ENCODE data around the gene F2RL3.
"Not testable (repeated sequence)": the region's sequence is repeated elsewhere in the genome, so short reads cannot be mapped to it uniquely, and the experiment has no call there.

The F2RL3 gene

DNA sequence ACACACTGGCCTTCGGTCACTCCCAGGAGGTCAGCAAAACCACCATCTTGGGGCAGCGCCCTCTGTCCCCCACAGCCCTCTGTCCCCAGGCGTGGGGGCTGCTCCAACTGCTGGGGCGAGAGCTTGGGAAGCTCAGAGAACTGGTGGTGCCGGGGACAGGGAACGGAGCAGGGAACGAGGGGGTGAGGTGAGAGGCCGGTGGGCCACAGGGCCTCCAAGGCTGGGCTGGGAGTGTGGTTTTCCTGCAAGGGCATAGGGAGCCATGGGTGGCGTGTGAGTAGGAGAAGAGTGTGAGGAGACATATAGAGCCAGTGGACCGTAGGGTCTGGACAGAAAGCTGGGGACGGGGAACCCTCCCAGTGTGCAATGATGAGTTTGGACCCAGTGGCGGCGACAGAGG lies 34.1 kb downstream of the F2RL3 start:
- DNase-seq, result no peak

DNA sequence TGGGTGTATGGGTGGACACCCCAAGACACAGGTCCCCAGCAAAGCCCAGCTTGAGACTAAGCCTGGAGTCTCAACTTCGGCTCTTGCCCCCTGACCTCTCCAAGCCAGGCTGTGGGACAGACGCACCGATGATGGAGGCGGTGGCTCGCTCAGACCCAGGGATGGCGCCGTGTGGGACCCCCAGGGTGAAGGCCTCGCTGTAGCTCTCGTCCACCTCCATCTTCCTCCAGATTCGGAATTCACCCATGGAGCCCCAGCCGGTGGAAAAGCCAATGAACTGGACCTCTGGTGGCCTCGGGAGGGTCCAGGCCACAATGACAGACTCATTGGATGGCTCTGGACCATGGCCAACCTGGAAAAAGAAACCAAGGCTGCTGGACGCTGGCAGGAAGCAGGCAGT lies 39.1 kb downstream of the F2RL3 start:
- DNase-seq, result no peak

DNA sequence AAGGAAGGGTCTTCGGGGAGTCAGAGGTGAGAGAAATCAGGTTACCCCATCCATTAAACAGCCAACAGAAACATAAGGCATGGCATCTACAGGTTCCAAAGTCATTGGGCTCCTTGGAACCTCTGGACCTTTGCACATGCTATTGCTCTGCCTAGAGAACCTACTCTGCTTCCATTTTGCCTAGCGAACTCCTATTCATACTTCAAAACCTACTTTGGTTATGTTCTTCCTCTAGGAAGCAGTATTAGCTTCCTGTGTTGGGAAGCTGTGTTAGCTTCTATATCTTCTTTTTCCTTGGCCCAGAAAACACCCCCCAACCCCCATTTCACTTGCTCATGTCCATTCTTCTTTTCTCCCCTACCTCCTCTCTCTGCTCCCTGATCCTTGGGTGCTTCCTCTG lies 39.6 kb downstream of the F2RL3 start:
- DNase-seq, result no peak

DNA sequence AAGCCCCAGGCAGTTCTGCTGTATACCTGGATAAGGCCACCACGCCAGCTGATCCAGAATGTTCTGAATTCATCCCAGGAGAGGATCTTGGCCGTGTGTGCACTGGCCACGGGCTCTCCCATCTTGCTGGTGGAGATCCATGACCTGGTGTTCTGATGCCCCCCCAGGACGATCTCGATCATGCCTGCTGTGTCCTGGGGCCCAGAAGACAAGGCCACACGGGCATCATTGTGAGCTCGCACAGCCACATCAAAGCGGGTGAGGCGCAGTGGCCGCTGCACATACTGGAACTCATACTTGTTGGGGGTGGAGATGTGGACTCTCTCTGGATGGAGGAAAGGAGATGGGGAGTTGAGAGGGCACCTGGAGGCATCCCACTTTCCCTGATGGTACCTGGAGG lies 40.1 kb downstream of the F2RL3 start:
- no peak for DNase-seq

DNA sequence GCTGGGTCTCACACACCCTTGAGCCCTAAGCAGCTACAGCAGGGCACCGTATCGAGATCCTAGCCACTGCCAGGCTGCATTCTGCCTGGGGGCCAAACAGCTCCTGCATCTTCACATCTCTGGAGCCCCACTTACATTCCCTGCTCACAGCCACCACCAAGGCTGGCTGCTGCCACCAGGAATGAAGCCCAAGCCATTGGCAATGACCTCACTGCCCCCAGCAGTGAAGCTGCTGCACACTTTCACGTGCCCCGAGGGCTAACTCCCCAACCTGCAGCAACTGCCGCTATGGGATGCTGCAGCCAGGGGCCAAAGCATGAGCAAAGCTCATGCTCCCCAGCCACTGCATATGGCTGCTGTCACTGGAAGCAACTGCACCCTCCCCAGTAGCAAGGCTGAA lies 42.0 kb downstream of the F2RL3 start:
- DNase-seq, result no peak

DNA sequence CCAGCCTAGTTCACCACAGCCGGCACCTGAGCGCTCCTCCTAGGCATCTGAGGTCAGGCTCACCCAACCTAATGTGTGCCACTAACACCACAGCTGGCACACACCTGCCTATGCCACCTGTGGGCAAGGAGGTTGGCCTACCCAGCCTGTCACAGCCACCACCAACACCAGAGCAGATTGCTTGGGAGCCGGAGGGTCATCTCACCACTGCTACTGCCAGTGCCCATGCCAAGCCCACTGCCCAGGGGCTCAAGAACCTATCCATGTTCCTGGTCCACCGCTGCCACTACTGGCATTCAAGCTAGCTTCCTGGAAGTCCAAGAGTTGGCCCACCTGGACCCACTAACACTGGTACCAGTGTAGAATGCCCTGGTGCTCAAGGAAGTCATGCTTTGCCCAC lies 42.5 kb downstream of the F2RL3 start:
- DNase-seq, result no peak

DNA sequence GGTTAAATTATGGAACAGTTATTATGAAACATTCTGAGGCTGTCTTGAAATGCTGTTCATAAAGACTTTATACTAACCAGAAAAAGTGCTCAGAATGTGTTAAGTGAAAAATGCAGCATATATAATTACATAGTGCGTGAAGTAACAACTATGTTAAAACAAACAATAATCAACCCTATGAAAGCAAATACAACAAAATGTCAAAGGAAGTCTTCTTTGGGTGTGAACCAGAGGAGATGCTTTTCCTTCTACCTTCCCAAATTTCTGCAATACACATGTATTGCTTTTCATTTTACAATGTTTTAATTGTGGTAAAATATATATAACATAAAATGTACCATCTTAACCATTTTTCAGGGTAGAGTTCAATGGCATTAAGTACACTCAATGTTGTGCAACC lies 45.7 kb downstream of the F2RL3 start:
- no peak for DNase-seq

DNA sequence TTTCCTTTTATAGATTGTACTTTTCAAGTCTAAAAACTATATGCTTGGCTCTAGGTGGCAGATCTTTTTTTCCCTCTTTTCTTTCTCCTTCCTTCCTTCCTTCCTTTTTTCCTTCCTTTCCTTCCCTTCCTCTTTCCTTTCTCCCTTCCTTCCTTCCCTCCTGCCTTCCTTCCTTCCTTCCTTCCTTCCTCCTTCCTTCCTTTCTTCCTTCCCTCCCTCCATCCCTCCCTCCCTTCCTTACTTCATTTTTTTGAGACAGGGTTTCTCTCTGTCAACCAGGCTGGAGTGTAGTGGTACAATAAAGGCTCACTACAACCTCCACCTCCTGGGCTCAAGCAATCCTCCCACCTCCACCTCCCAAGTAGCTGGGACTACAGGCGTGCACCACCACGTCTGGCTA lies 48.1 kb downstream of the F2RL3 start:
- DNase-seq, result no peak

DNA sequence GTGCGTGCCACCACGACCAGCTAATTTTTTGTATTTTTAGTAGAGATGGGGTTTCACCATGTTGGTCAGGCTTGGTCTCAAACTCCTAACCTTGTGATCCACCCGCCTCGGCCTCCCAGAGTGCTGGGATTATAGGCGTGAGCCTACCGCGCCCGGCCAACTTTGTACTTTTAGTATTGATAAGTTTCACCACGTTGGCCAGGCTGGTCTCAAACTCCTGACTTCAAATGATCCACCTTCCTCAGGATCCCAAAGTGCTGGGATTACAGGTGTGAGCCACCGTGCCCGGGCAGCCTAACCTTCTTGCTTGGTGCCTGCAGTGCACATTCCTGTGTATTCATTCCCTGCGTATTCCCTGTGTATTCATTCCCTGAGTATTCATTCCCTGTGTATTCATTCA lies 49.0 kb downstream of the F2RL3 start:
- not testable (repeated sequence) for DNase-seq

DNA sequence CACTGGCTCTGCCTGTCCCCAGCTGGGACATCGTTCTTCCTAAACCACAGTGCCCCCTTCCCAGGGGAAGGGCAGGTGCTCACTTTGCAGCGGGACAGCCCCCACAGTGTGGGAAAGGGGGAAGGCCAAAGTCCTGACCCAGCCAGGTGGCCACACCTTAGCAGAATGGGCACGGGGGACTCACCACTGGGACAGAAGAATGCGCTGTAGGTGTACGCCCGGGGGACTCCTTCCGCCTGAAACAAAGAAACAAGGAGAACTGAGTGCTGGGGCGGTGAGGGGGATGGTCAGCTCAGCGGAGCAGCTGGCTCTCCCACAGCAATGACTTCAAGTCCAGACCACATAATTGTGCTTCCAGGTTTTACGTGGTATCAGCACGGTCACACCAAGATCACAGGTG lies 49.4 kb downstream of the F2RL3 start:
- no peak for DNase-seq

DNA sequence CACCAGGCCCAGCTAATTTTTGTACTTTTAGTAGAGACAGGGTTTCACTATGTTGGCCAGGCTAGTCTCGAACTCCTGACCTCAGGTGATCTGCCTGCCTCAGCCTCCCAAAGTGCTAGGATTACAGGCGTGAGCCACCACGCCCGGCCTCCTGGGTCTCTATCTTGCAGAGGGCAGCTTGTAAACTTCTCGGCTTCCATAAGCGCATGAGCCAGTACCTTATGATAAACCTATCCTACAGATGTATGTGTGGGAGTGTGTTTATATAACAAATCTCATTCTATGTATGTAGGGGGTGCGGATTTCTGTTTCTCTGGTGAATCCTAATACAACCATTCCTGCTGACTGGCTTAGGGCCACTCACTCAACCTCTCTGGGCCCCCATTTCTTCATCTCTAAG lies 51.3 kb downstream of the F2RL3 start:
- not testable (repeated sequence) for DNase-seq

DNA sequence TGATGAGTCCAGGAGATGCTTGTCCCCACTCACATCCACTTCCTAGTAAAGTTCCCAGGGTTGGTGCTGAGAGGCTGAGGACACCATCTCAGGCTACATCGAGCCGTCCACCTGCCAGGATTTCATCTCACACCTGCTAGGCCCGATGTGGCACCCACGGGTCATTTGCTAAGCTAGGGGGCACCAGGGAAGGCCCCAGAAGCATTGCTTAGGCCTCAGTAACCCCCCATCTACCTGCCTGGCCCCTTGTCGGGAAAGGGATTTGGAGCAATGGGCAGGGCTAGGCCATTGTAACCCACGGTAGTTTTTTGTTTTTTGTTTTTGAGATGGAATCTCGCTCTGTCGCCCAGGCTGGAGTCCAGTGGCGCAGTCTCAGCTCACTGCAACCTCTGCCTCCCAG lies 51.8 kb downstream of the F2RL3 start:
- DNase-seq, result no peak

Data from CD4-positive, alpha-beta T cell treated with Interleukin-4 for 1 hour (primary cell).